Esophagus squamous epithelium (tissue), 5 donors: Measurements from ENCODE around the gene TBXAS1. TPM values are rescaled to one million over a fixed set of nuclear protein-coding genes. Genes with fewer than 3 reads are reported as not detected.

Experiments used
- DNase-seq: peaks from one replicate; lab custom pipeline; 2025; lab: John Stamatoyannopoulos, UW
- H3K27ac ChIP-seq, 4 donors: fragments of 200-600 bp; sonication (generic); one replicate each; pipeline ENCODE4 v1.5.1; 2016 to 2019; ENCODE audit warnings: mild to moderate bottlenecking in 1 of 4
- H3K27me3 ChIP-seq, 4 donors: fragments of 200-600 bp; sonication (generic); 1 replicate in 3 of 4; 2 replicates in 1 of 4; pipeline versions ENCODE4 v1.5.1 to v1.6.0; 2017 to 2021; ENCODE audit warnings: antibody characterized with exemption in 1 of 4
- H3K36me3 ChIP-seq, 3 donors: fragments of 200-600 bp; sonication (generic); one replicate each; pipeline ENCODE4 v1.5.1; 2016 to 2019
- H3K4me1 ChIP-seq, 3 donors: fragments of 200-600 bp; sonication (generic); one replicate each; pipeline ENCODE4 v1.5.1; 2017 to 2019
- H3K4me3 ChIP-seq, 4 donors: fragments of 200-600 bp; sonication (generic); 1 replicate in 3 of 4; 2 replicates in 1 of 4; pipeline ENCODE4 v1.5.1; 2016 to 2019; ENCODE audit warnings: mild to moderate bottlenecking in 2 of 4, moderate library complexity in 1 of 4
- H3K9me3 ChIP-seq, 3 donors: fragments of 200-600 bp; sonication (generic); one replicate each; pipeline ENCODE4 v1.5.1; 2016 to 2019
- CTCF ChIP-seq, 6 experiments: fragments of 450-650 bp in 4 of 6; fragments of 200-600 bp in 2 of 6; sonication (generic) in 2 of 6; IDR thresholded peaks; one replicate each; pipeline ENCODE4 v1.5.1; 2016 to 2019; ENCODE audit warnings: antibody characterized with exemption in 6 of 6, mild to moderate bottlenecking in 4 of 6, moderate library complexity in 4 of 6
- POLR2A ChIP-seq, 4 donors: fragments of 450-650 bp; IDR thresholded peaks; one replicate each; pipeline ENCODE4 v1.6.1; 2017; ENCODE audit warnings: antibody characterized with exemption in 4 of 4, mild to moderate bottlenecking in 4 of 4, moderate library complexity in 3 of 4
- WGBS, 2 donors: methylation state at CpG; one replicate each; pipeline ENCODE4 v1.1.5; 2018; 5-methylcytosine and 5-hydroxymethylcytosine counted together
- intact Hi-C: fragments of 100-400 bp; cut with DNase I; formaldehyde crosslinking; loops from one replicate; pipeline ENCODE4 v1.15.0; 2022
- total RNA-seq, 4 donors: library from RNA; depleted of rRNA; stranded (reverse); fragments of >200 nt; gene quantifications; one replicate each; pipeline ENCODE4 v1.1.0, GENCODE V29; 2016
- donor health status: DM: yes; HTN: yes; CAD: no.

Gene TBXAS1
- total RNA-seq, 4 donors from 2014 or later, result 9.4 to 24.8 (median 17.8) TPM

- no peak overlapping the region for H3K4me3 ChIP-seq
- 92 to 95% methylated on average over 2 of the region's 4 CpGs for WGBS, 2 donors
- H3K36me3 ChIP-seq, result peaks cover 0 to 54% (median 0%) of the 10 kb centered on the region in 3 donors
- H3K9me3 ChIP-seq, result no peaks in the 10 kb centered on the region
- peaks cover 0 to 18% (median 4%) of the 10 kb centered on the region in 3 donors for H3K4me1 ChIP-seq
- intact Hi-C loops, result no loop called here
- DNase-seq, result no peak
- no peaks in the 10 kb centered on the region for H3K27me3 ChIP-seq
- TF ChIP-seq CTCF (IDR thresholded peaks at IDR 0.05), result no peak
- TF ChIP-seq POLR2A (IDR thresholded peaks at IDR 0.05), result no peak
- H3K27ac ChIP-seq, result no peak overlapping the region
Observed at GRCh38 chr7:140048138-140048537, 219.1 kb downstream of the TBXAS1 start.

- Histone ChIP-seq H3K9me3 (no peaks in the 10 kb centered on the region), H3K4me1 (peaks cover 0 to 18% (median 4%) of the 10 kb centered on the region in 3 donors), H3K4me3 (no peak overlapping the region), H3K27me3 (no peaks in the 10 kb centered on the region), H3K27ac (peak overlapping the region in 1 of 4 donors; percentile 58), H3K36me3 (peaks cover 0 to 57% (median 0%) of the 10 kb centered on the region in 3 donors)
- intact Hi-C loops, result no loop called here
- 70% methylated on average over 1 of the region's 1 CpG; no CpG with 5 or more reads in 1 of the 2 donors for WGBS, 2 donors
- no peak for DNase-seq
- TF ChIP-seq POLR2A (IDR thresholded peaks at IDR 0.05) (no peak), CTCF (IDR thresholded peaks at IDR 0.05) (no peak)
Observed at GRCh38 chr7:140048989-140049338, 219.9 kb downstream of the TBXAS1 start.

- intact Hi-C loops, result no loop called here
- Histone ChIP-seq H3K4me3 (no peak overlapping the region), H3K9me3 (no peaks in the 10 kb centered on the region), H3K4me1 (peaks cover 0 to 18% (median 4%) of the 10 kb centered on the region in 3 donors), H3K36me3 (peaks cover 0 to 57% (median 0%) of the 10 kb centered on the region in 3 donors), H3K27ac (peak overlapping the region in 2 of 4 donors; percentile 58 to 71), H3K27me3 (no peaks in the 10 kb centered on the region)
- WGBS, 2 donors, result 57 to 67% methylated on average over 3 to 4 of the region's 5 CpGs
- DNase-seq, result no peak
- no peak for TF ChIP-seq CTCF (IDR thresholded peaks at IDR 0.05)
- TF ChIP-seq POLR2A (IDR thresholded peaks at IDR 0.05), result no peak
Observed at GRCh38 chr7:140049339-140050024, 220.4 kb downstream of the TBXAS1 start.

- intact Hi-C loops, result no loop called here
- Histone ChIP-seq H3K27me3 (no peaks in the 10 kb centered on the region), H3K4me1 (peaks cover 0 to 18% (median 4%) of the 10 kb centered on the region in 3 donors), H3K4me3 (no peak overlapping the region), H3K36me3 (peaks cover 0 to 55% (median 0%) of the 10 kb centered on the region in 3 donors), H3K9me3 (no peaks in the 10 kb centered on the region), H3K27ac (peak overlapping the region in 3 of 4 donors; percentile 17 to 58 (median 19))
- DNase-seq, result no peak
- TF ChIP-seq POLR2A (IDR thresholded peaks at IDR 0.05) (no peak), CTCF (IDR thresholded peaks at IDR 0.05) (no peak)
- 85 to 86% methylated on average over 2 of the region's 3 CpGs for WGBS, 2 donors
Observed at GRCh38 chr7:140050100-140050499, 221.0 kb downstream of the TBXAS1 start.

GRCh38 chr7:140051820-140052219 lies 222.8 kb downstream of the TBXAS1 start:
- H3K4me3 ChIP-seq, result no peak overlapping the region
- TF ChIP-seq CTCF (IDR thresholded peaks at IDR 0.05), result no peak
- TF ChIP-seq POLR2A (IDR thresholded peaks at IDR 0.05), result no peak
- H3K9me3 ChIP-seq, result no peaks in the 10 kb centered on the region
- H3K36me3 ChIP-seq, result peaks cover 0 to 53% (median 0%) of the 10 kb centered on the region in 3 donors
- DNase-seq, result no peak
- peaks cover 0 to 18% (median 4%) of the 10 kb centered on the region in 3 donors for H3K4me1 ChIP-seq
- intact Hi-C loops, result no loop called here
- no peaks in the 10 kb centered on the region for H3K27me3 ChIP-seq
- H3K27ac ChIP-seq, result no peak overlapping the region
